A673 (cell line): ENCODE data around the gene PPP2R5B. TPM values are rescaled to one million over a fixed set of nuclear protein-coding genes. Genes with fewer than 3 reads are reported as not detected.

ENCODE experiments used
- BruUV-seq: library from RNA; stranded (reverse); fragments of 400-500 nt; replicated peaks from 2 replicates; lab custom pipeline; 2021; lab: Mats Ljungman, UMichigan
- CTCF ChIA-PET: fragments of 300-600 bp; sonication (Branson Sonifier 250); formaldehyde crosslinking; loops from one replicate; lab custom pipeline; 2022; ENCODE audit warnings: antibody characterized with exemption; lab: Charles Lee
- POLR2A ChIA-PET: fragments of 300-600 bp; sonication (Branson Sonifier 250); formaldehyde crosslinking; loops from one replicate; lab custom pipeline; 2022; ENCODE audit warnings: antibody characterized with exemption; ENCODE audit not compliant: low non-redundant PET; lab: Charles Lee
- DNase-seq: peaks from one replicate; pipeline ENCODE4 v3.0.0-alpha.2; 2015; ENCODE audit warnings: low spot score
- H3K27ac ChIP-seq: fragments of 200-600 bp; sonication (generic); 2 replicates; pipeline ENCODE4 v1.5.1; 2016; ENCODE audit warnings: mixed run types, low read depth, mild to moderate bottlenecking, mixed read lengths, antibody characterized with exemption, low read length; ENCODE audit not compliant: poor library complexity, severe bottlenecking
- H3K27me3 ChIP-seq: fragments of 200-600 bp; sonication (generic); replicated peaks from 2 replicates; pipeline ENCODE4 v1.6.1; 2017; ENCODE audit warnings: mixed run types, low read depth, mild to moderate bottlenecking, mixed read lengths, antibody characterized with exemption, low read length; ENCODE audit not compliant: insufficient read depth, poor library complexity
- H3K36me3 ChIP-seq: fragments of 200-600 bp; sonication (generic); 2 replicates; pipeline ENCODE4 v1.6.1; 2016; ENCODE audit warnings: mixed run types, mild to moderate bottlenecking, mixed read lengths, antibody characterized with exemption, low read length; ENCODE audit not compliant: insufficient read depth, poor library complexity, severe bottlenecking
- H3K4me1 ChIP-seq: fragments of 200-600 bp; sonication (generic); 2 replicates; pipeline ENCODE4 v1.6.1; 2017; ENCODE audit warnings: mixed run types, mild to moderate bottlenecking, mixed read lengths, antibody characterized with exemption, low read length; ENCODE audit not compliant: insufficient read depth, poor library complexity, severe bottlenecking
- H3K4me3 ChIP-seq: fragments of 200-600 bp; sonication (generic); 2 replicates; pipeline ENCODE4 v1.5.1; 2016; ENCODE audit warnings: low read depth, mixed run types, mild to moderate bottlenecking, mixed read lengths, low read length; ENCODE audit not compliant: poor library complexity, severe bottlenecking
- H3K9me3 ChIP-seq: fragments of 200-600 bp; sonication (generic); 2 replicates; pipeline ENCODE4 v1.6.1; 2016; ENCODE audit warnings: mixed run types, low read depth, mild to moderate bottlenecking, mixed read lengths, antibody characterized with exemption, low read length; ENCODE audit not compliant: poor library complexity, severe bottlenecking
- CTCF ChIP-seq: fragments of 300-800, 200-600 bp; sonication (generic); conservative IDR thresholded peaks from 2 replicates; pipeline ENCODE4 v1.5.1; 2017; ENCODE audit warnings: low read depth, mild to moderate bottlenecking, antibody characterized with exemption, low read length, moderate library complexity, mixed read lengths
- EZH2 ChIP-seq: fragments of 200-600 bp; sonication (generic); IDR thresholded peaks from 2 replicates; pipeline ENCODE4 v1.6.1; 2017; ENCODE audit warnings: borderline replicate concordance, low read depth, mild to moderate bottlenecking, mixed read lengths, antibody characterized with exemption, low read length; ENCODE audit not compliant: poor library complexity, severe bottlenecking
- intact Hi-C: fragments of 100-400 bp; cut with micrococcal nuclease; formaldehyde crosslinking; loops from one replicate; pipeline ENCODE4 v1.10.0; 2022; ENCODE audit not compliant: unreplicated experiment
- total RNA-seq: library from RNA; stranded (reverse); gene quantifications from 2 replicates; pipeline ENCODE4 v1.2.3, GENCODE V29; 2021

PPP2R5B gene
- total RNA-seq, 1 experiment from 2014 or later = 16.1 TPM

GRCh38 chr11:64894812-64895452, 29.6 kb upstream of the PPP2R5B start:
- H3K27me3 ChIP-seq = no peaks in the 10 kb centered on the region
- BruUV-seq = no TSS peak
- intact Hi-C loops = loop anchor here (1.0 kb wide), 1 partner anchor 48 kb away; no protein-coding TSS in a partner anchor
- no peak overlapping the region for H3K4me3 ChIP-seq
- H3K36me3 ChIP-seq = no peaks in the 10 kb centered on the region
- no peaks in the 10 kb centered on the region for H3K9me3 ChIP-seq
- no peaks in the 10 kb centered on the region for H3K4me1 ChIP-seq
- no peak for DNase-seq
- TF ChIP-seq CTCF (no peak), EZH2 (no peak)
- ChIA-PET POLR2A (no interaction called here), CTCF (no interaction called here)
- no peak overlapping the region for H3K27ac ChIP-seq

- H3K9me3 ChIP-seq = no peaks in the 10 kb centered on the region
- H3K36me3 ChIP-seq = no peaks in the 10 kb centered on the region
- TF ChIP-seq CTCF (no peak), EZH2 (no peak)
- POLR2A ChIA-PET = no interaction called here
- CTCF ChIA-PET = no interaction called here
- DNase-seq = no peak
- intact Hi-C loops = no loop called here
- no peaks in the 10 kb centered on the region for H3K27me3 ChIP-seq
- H3K27ac ChIP-seq = no peak overlapping the region
- BruUV-seq = no TSS peak
- no peaks in the 10 kb centered on the region for H3K4me1 ChIP-seq
- no peak overlapping the region for H3K4me3 ChIP-seq
Observed at GRCh38 chr11:64896448-64897022, 28.0 kb upstream of the PPP2R5B start.

GRCh38 chr11:64897381-64898075, 27.0 kb upstream of the PPP2R5B start:
- Histone ChIP-seq H3K36me3 (no peaks in the 10 kb centered on the region), H3K9me3 (no peaks in the 10 kb centered on the region), H3K27ac (no peak overlapping the region), H3K4me1 (no peaks in the 10 kb centered on the region), H3K4me3 (no peak overlapping the region), H3K27me3 (no peaks in the 10 kb centered on the region)
- CTCF ChIA-PET = interaction anchor here (1.0 kb wide), 1 partner anchor 9 kb away, joined by 3 read pairs; no protein-coding TSS in a partner anchor
- POLR2A ChIA-PET = no interaction called here
- BruUV-seq = no TSS peak
- DNase-seq = no peak
- intact Hi-C loops = no loop called here
- TF ChIP-seq EZH2 (no peak), CTCF (no peak)
